OCI-LY1 (cell line): ENCODE results near the gene SLC37A1.

Source experiments
- H2AFZ ChIP-seq: fragments of 200-600 bp; sonication (generic), shearing (Covaris generic); 2 replicates; pipeline ENCODE4 v1.6.0; 2014; ENCODE audit warnings: antibody characterized with exemption, mild to moderate bottlenecking, low read length
- H3F3A ChIP-seq: fragments of 200-600 bp; sonication (generic), shearing (Covaris generic); 2 replicates; pipeline ENCODE4 v1.6.0; 2014; ENCODE audit warnings: mild to moderate bottlenecking, antibody characterized with exemption, low read length, moderate library complexity; ENCODE audit not compliant: insufficient read depth
- H3K27ac ChIP-seq: fragments of 200-600 bp; sonication (generic); 2 replicates; pipeline ENCODE4 v1.5.1; 2014; ENCODE audit warnings: low read length, mixed run types, mild to moderate bottlenecking, low read depth; ENCODE audit not compliant: poor library complexity, severe bottlenecking
- H3K27me3 ChIP-seq: fragments of 200-600 bp; sonication (generic); 2 replicates; pipeline ENCODE4 v1.6.0; 2014; ENCODE audit warnings: antibody characterized with exemption, mild to moderate bottlenecking, low read length, moderate library complexity; ENCODE audit not compliant: insufficient read depth
- H3K36me3 ChIP-seq: fragments of 200-600 bp; sonication (generic); 2 replicates; pipeline ENCODE4 v1.6.1; 2014; ENCODE audit warnings: mild to moderate bottlenecking, antibody characterized with exemption, low read length, moderate library complexity, mixed read lengths; ENCODE audit not compliant: insufficient read depth
- H3K4me1 ChIP-seq: fragments of 200-600 bp; sonication (generic); 2 replicates; pipeline ENCODE4 v1.5.1; 2014; ENCODE audit warnings: mild to moderate bottlenecking, low read length, moderate library complexity; ENCODE audit not compliant: insufficient read depth, severe bottlenecking
- H3K4me2 ChIP-seq: fragments of 200-600 bp; sonication (generic), shearing (Covaris generic); 2 replicates; pipeline ENCODE4 v1.6.1; 2014; ENCODE audit warnings: low read length
- H3K4me3 ChIP-seq: fragments of 200-600 bp; sonication (generic); 2 replicates; pipeline ENCODE4 v1.5.1; 2014; ENCODE audit warnings: low read length, low read depth, mild to moderate bottlenecking, mixed read lengths; ENCODE audit not compliant: poor library complexity, severe bottlenecking
- H3K79me2 ChIP-seq: fragments of 200-600 bp; shearing (Covaris generic); 2 replicates; pipeline ENCODE4 v1.6.1; 2016; ENCODE audit warnings: mixed run types, low read length, mixed read lengths; ENCODE audit not compliant: insufficient read depth
- H3K9ac ChIP-seq: fragments of 200-600 bp; sonication (generic), shearing (Covaris generic); 2 replicates; pipeline ENCODE4 v1.6.1; 2014; ENCODE audit warnings: mild to moderate bottlenecking, low read length, mixed read lengths
- H3K9me2 ChIP-seq: fragments of 200-600 bp; sonication (generic), shearing (Covaris generic); 2 replicates; pipeline ENCODE4 v1.6.1; 2014; ENCODE audit warnings: low read depth, mild to moderate bottlenecking, low read length, mixed read lengths
- H3K9me3 ChIP-seq: fragments of 200-600 bp; shearing (Covaris generic); 2 replicates; pipeline ENCODE4 v1.6.1; 2014; ENCODE audit warnings: low read length, mixed read lengths
- H4K20me1 ChIP-seq: fragments of 200-600 bp; sonication (generic), shearing (Covaris generic); 2 replicates; pipeline ENCODE4 v1.6.0; 2016; ENCODE audit warnings: mild to moderate bottlenecking, low read length; ENCODE audit not compliant: insufficient read depth
- CTCF ChIP-seq: fragments of 200-600 bp; sonication (generic), shearing (Covaris generic); IDR thresholded peaks from 2 replicates; pipeline ENCODE4 v1.5.1; 2017; ENCODE audit warnings: mild to moderate bottlenecking, antibody characterized with exemption, low read length, moderate library complexity, mixed read lengths
- EZH2 ChIP-seq: fragments of 200-600 bp; sonication (generic), shearing (Covaris generic); IDR thresholded peaks from 2 replicates; pipeline ENCODE4 v1.8.0; 2017; ENCODE audit warnings: borderline replicate concordance, mixed run types, mild to moderate bottlenecking, antibody characterized with exemption, low read length, moderate library complexity, mixed read lengths

The SLC37A1 gene

GRCh38 chr21:42569732-42570301 is 56.2 kb downstream of the SLC37A1 start:
- Histone ChIP-seq H3K27me3 (no peaks in the 10 kb centered on the region), H2AFZ (no peak overlapping the region), H3F3A (no peaks in the 10 kb centered on the region), H3K79me2 (no peaks in the 10 kb centered on the region), H3K4me1 (peaks cover 16% of the 10 kb centered on the region), H4K20me1 (no peaks in the 10 kb centered on the region), H3K27ac (no peak overlapping the region), H3K4me3 (no peak overlapping the region), H3K9me3 (no peaks in the 10 kb centered on the region), H3K36me3 (peaks cover 16% of the 10 kb centered on the region; the same call in 1 of the 2 replicates), H3K9ac (no peak overlapping the region), H3K9me2 (no peaks in the 10 kb centered on the region), H3K4me2 (no peak overlapping the region)
- TF ChIP-seq EZH2 (no peak), CTCF (no peak)

DNA sequence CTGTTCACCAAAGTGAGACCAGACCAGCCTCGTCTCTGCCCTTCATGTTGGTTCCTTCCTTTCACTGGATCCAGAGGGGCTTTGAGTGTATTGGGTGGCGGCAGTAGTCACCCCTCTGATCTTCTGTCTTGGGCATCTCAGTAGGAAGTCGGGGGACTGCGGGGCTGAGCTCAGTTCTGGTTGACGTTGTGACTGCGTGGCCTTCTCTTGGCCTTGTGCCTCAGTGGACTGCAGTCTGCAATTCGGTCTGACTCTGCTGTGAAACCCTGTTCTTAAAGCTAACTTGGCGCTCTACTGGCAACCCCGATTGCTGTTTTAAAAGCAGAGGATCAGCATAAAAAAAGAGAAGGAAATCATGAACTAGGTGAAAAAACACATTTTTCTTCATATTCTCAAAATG is 56.7 kb downstream of the SLC37A1 start:
- Histone ChIP-seq H3K27ac (no peak overlapping the region), H3K4me2 (no peak overlapping the region)

DNA sequence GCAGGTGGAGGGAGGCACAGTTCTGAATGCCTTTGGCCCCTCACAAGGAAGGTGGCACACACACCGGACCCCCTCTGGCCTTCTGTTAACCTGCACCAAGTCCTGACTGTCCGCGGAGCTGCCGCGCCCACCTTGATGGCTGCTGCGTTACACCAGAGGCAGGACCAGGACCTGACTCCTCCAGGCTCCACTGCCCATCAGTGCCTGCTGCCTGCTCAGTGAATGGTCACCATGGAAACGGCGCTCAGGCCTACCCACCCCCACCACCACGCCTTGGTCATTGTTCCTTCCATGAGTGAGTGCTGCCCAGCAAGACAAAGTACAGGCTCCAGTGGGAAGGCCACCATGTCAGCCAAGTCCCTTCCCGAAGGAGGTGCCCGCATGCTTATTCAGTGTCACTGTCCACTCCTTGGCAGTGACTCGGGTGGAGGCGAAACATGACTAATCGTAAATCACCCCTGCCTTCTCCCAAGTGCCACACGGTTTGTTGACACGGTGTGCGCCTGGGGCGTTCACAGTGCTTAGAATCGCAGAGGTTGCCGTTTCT is 57.3 kb downstream of the SLC37A1 start:
- Histone ChIP-seq H3K9me3 (0 out of 2 replicates have a peak, but pooled peaks cover under 1% of the 10 kb centered on the region), H3K4me3 (no peak overlapping the region), H3K4me1 (peaks cover 16% of the 10 kb centered on the region), H3K79me2 (no peaks in the 10 kb centered on the region), H3K4me2 (no peak overlapping the region), H3K27me3 (no peaks in the 10 kb centered on the region), H3K27ac (no peak overlapping the region), H3K36me3 (peaks cover 27% of the 10 kb centered on the region), H3F3A (no peaks in the 10 kb centered on the region), H4K20me1 (no peaks in the 10 kb centered on the region), H2AFZ (no peak overlapping the region), H3K9me2 (no peaks in the 10 kb centered on the region), H3K9ac (no peak overlapping the region)
- no peak for TF ChIP-seq CTCF

More for the DNA sequence above, 56.7 kb downstream of the SLC37A1 start:
- no peaks in the 10 kb centered on the region for H3K9me3 ChIP-seq
- no peaks in the 10 kb centered on the region for H3F3A ChIP-seq
- peaks cover 16% of the 10 kb centered on the region for H3K4me1 ChIP-seq
- H3K9me2 ChIP-seq = no peaks in the 10 kb centered on the region
- no peaks in the 10 kb centered on the region for H4K20me1 ChIP-seq
- TF ChIP-seq CTCF = no peak
- no peak for TF ChIP-seq EZH2
- peaks cover 22% of the 10 kb centered on the region for H3K36me3 ChIP-seq
- no peak overlapping the region for H3K9ac ChIP-seq
- H3K4me3 ChIP-seq = no peak overlapping the region
- no peak overlapping the region for H2AFZ ChIP-seq
- H3K79me2 ChIP-seq = no peaks in the 10 kb centered on the region
- no peaks in the 10 kb centered on the region for H3K27me3 ChIP-seq
